OCI-LY1 (cell line): ENCODE results near the gene METAP1D.
"Not testable (repeated sequence)": the region's sequence is repeated elsewhere in the genome, so short reads cannot be mapped to it uniquely, and the experiment has no call there.

ENCODE experiments used
- H2AFZ ChIP-seq: fragments of 200-600 bp; sonication (generic), shearing (Covaris generic); 2 replicates; pipeline ENCODE4 v1.6.0; 2014; ENCODE audit warnings: antibody characterized with exemption, mild to moderate bottlenecking, low read length
- H3F3A ChIP-seq: fragments of 200-600 bp; sonication (generic), shearing (Covaris generic); 2 replicates; pipeline ENCODE4 v1.6.0; 2014; ENCODE audit warnings: mild to moderate bottlenecking, antibody characterized with exemption, low read length, moderate library complexity; ENCODE audit not compliant: insufficient read depth
- H3K27ac ChIP-seq: fragments of 200-600 bp; sonication (generic); 2 replicates; pipeline ENCODE4 v1.5.1; 2014; ENCODE audit warnings: low read length, mixed run types, mild to moderate bottlenecking, low read depth; ENCODE audit not compliant: poor library complexity, severe bottlenecking
- H3K27me3 ChIP-seq: fragments of 200-600 bp; sonication (generic); 2 replicates; pipeline ENCODE4 v1.6.0; 2014; ENCODE audit warnings: antibody characterized with exemption, mild to moderate bottlenecking, low read length, moderate library complexity; ENCODE audit not compliant: insufficient read depth
- H3K36me3 ChIP-seq: fragments of 200-600 bp; sonication (generic); 2 replicates; pipeline ENCODE4 v1.6.1; 2014; ENCODE audit warnings: mild to moderate bottlenecking, antibody characterized with exemption, low read length, moderate library complexity, mixed read lengths; ENCODE audit not compliant: insufficient read depth
- H3K4me1 ChIP-seq: fragments of 200-600 bp; sonication (generic); 2 replicates; pipeline ENCODE4 v1.5.1; 2014; ENCODE audit warnings: mild to moderate bottlenecking, low read length, moderate library complexity; ENCODE audit not compliant: insufficient read depth, severe bottlenecking
- H3K4me2 ChIP-seq: fragments of 200-600 bp; sonication (generic), shearing (Covaris generic); 2 replicates; pipeline ENCODE4 v1.6.1; 2014; ENCODE audit warnings: low read length
- H3K4me3 ChIP-seq: fragments of 200-600 bp; sonication (generic); 2 replicates; pipeline ENCODE4 v1.5.1; 2014; ENCODE audit warnings: low read length, low read depth, mild to moderate bottlenecking, mixed read lengths; ENCODE audit not compliant: poor library complexity, severe bottlenecking
- H3K79me2 ChIP-seq: fragments of 200-600 bp; shearing (Covaris generic); 2 replicates; pipeline ENCODE4 v1.6.1; 2016; ENCODE audit warnings: mixed run types, low read length, mixed read lengths; ENCODE audit not compliant: insufficient read depth
- H3K9ac ChIP-seq: fragments of 200-600 bp; sonication (generic), shearing (Covaris generic); 2 replicates; pipeline ENCODE4 v1.6.1; 2014; ENCODE audit warnings: mild to moderate bottlenecking, low read length, mixed read lengths
- H3K9me2 ChIP-seq: fragments of 200-600 bp; sonication (generic), shearing (Covaris generic); 2 replicates; pipeline ENCODE4 v1.6.1; 2014; ENCODE audit warnings: low read depth, mild to moderate bottlenecking, low read length, mixed read lengths
- H3K9me3 ChIP-seq: fragments of 200-600 bp; shearing (Covaris generic); 2 replicates; pipeline ENCODE4 v1.6.1; 2014; ENCODE audit warnings: low read length, mixed read lengths
- H4K20me1 ChIP-seq: fragments of 200-600 bp; sonication (generic), shearing (Covaris generic); 2 replicates; pipeline ENCODE4 v1.6.0; 2016; ENCODE audit warnings: mild to moderate bottlenecking, low read length; ENCODE audit not compliant: insufficient read depth
- EZH2 ChIP-seq: fragments of 200-600 bp; sonication (generic), shearing (Covaris generic); IDR thresholded peaks from 2 replicates; pipeline ENCODE4 v1.8.0; 2017; ENCODE audit warnings: borderline replicate concordance, mixed run types, mild to moderate bottlenecking, antibody characterized with exemption, low read length, moderate library complexity, mixed read lengths
- TF ChIP-seq, protein P1 (sequence below): fragments of 200-600 bp; sonication (generic), shearing (Covaris generic); IDR thresholded peaks from 2 replicates; pipeline ENCODE4 v1.5.1; 2017; ENCODE audit warnings: mild to moderate bottlenecking, antibody characterized with exemption, low read length, moderate library complexity, mixed read lengths

Gene METAP1D

DNA sequence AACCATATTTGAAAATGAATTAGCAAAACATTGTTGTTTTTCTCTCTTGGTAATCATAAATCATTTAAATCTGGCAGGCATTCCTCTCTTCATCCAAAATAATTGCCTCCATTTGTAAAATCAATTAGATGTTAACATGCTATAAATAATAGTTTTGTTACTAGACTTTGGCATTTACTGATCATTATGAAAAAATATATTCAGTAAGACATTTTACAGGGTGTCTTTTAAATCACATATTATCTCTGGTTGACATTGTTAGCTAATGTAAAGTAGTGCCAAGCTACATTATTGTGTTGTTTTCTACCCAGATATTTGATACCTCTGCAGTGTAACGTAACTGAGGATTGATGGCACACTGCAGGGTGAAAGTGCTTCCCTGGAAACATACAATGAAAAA is 53.7 kb downstream of the METAP1D start:
- Histone ChIP-seq H3K4me1 (no peaks in the 10 kb centered on the region), H3K4me2 (no peak overlapping the region)

DNA sequence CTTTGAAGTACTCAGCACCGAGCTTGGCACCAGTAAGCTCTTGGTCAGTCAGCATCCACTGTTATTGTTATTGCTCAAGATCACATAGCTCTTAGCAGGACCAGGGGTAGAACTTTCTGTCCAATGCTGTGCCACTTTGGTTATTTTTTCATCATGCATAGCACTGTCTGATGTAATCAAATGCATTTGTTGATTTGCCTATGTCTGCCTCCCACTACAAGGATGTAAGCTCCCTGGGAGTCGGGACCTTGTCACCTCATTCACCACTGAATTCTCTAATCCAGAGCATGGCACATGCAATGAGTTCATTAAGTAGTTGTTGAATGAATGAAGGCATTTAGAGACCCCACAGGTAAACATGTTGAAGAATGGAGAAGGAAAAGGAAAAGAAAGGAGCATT is 56.5 kb downstream of the METAP1D start:
- TF ChIP-seq, protein P1, sequence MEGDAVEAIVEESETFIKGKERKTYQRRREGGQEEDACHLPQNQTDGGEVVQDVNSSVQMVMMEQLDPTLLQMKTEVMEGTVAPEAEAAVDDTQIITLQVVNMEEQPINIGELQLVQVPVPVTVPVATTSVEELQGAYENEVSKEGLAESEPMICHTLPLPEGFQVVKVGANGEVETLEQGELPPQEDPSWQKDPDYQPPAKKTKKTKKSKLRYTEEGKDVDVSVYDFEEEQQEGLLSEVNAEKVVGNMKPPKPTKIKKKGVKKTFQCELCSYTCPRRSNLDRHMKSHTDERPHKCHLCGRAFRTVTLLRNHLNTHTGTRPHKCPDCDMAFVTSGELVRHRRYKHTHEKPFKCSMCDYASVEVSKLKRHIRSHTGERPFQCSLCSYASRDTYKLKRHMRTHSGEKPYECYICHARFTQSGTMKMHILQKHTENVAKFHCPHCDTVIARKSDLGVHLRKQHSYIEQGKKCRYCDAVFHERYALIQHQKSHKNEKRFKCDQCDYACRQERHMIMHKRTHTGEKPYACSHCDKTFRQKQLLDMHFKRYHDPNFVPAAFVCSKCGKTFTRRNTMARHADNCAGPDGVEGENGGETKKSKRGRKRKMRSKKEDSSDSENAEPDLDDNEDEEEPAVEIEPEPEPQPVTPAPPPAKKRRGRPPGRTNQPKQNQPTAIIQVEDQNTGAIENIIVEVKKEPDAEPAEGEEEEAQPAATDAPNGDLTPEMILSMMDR = no peak
- TF ChIP-seq EZH2 = no peak
- no peaks in the 10 kb centered on the region for H4K20me1 ChIP-seq
- no peak overlapping the region for H3K4me2 ChIP-seq
- H3F3A ChIP-seq = no peaks in the 10 kb centered on the region
- no peak overlapping the region for H3K9ac ChIP-seq
- H3K27me3 ChIP-seq = no peaks in the 10 kb centered on the region
- no peaks in the 10 kb centered on the region for H3K9me3 ChIP-seq
- no peak overlapping the region for H3K4me3 ChIP-seq
- no peak overlapping the region for H2AFZ ChIP-seq
- H3K4me1 ChIP-seq = no peaks in the 10 kb centered on the region
- no peaks in the 10 kb centered on the region for H3K36me3 ChIP-seq
- H3K9me2 ChIP-seq = no peaks in the 10 kb centered on the region
- no peaks in the 10 kb centered on the region for H3K79me2 ChIP-seq
- no peak overlapping the region for H3K27ac ChIP-seq

More for the DNA sequence above, 53.7 kb downstream of the METAP1D start:
- H2AFZ ChIP-seq = no peak overlapping the region; the same call in 1 of the 2 replicates
- H3K27me3 ChIP-seq = no peaks in the 10 kb centered on the region
- H3K36me3 ChIP-seq = no peaks in the 10 kb centered on the region
- no peak for TF ChIP-seq EZH2
- H3K9ac ChIP-seq = no peak overlapping the region
- H3K9me2 ChIP-seq = no peaks in the 10 kb centered on the region
- H3K9me3 ChIP-seq = no peaks in the 10 kb centered on the region
- H4K20me1 ChIP-seq = no peaks in the 10 kb centered on the region
- H3F3A ChIP-seq = no peaks in the 10 kb centered on the region
- no peak overlapping the region for H3K4me3 ChIP-seq
- no peak overlapping the region for H3K27ac ChIP-seq
- H3K79me2 ChIP-seq = no peaks in the 10 kb centered on the region

DNA sequence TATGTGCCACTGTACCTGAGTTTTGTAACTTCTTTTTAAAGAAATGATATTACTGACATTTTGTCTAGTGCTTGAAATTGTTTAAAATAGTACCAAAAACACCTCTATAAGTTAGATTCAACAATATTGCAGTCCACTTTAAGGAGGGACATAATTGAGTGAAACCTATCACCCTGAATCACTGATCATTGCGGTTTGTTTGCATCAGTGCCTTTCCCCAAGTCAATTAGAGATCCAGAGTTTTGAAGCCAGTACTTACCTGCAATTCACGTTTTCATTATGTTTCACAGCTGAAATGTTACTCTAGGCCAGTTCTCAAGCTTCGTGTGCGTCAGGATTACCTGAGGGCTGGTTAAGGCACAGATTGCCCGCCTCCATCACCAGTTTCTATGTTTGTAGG is 58.9 kb downstream of the METAP1D start:
- Histone ChIP-seq H3K4me3 (no peak overlapping the region), H3K27ac (no peak overlapping the region), H4K20me1 (no peaks in the 10 kb centered on the region), H3K36me3 (no peaks in the 10 kb centered on the region), H2AFZ (no peak overlapping the region), H3K9me2 (no peaks in the 10 kb centered on the region), H3F3A (no peaks in the 10 kb centered on the region), H3K4me2 (no peak overlapping the region), H3K79me2 (no peaks in the 10 kb centered on the region), H3K27me3 (no peaks in the 10 kb centered on the region), H3K9me3 (no peaks in the 10 kb centered on the region), H3K4me1 (no peaks in the 10 kb centered on the region), H3K9ac (no peak overlapping the region)
- TF ChIP-seq EZH2 = no peak
- TF ChIP-seq, protein P1 = no peak

DNA sequence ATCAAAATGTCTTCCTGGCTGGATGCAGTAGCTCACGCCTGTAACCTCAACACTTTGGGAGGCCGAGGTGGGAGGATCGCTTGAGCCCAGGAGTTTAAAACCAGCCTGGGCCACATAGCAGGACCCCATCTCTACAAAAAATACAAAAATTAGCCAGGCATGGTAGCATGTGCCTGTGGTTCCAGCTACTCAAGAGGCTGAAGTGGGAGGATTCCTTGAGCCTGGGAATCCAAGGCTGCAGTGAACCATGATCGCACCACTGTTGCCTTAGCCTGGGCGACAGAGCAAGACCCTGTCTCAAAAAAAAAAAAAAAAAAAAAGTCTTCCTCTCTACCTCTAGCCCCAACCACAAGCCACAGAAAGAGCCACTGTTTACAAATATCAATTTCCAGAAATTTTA is 60.4 kb downstream of the METAP1D start:
- not testable (repeated sequence) for H3F3A ChIP-seq, H3K9me2 ChIP-seq, H3K27me3 ChIP-seq, H3K79me2 ChIP-seq, H3K27ac ChIP-seq, H2AFZ ChIP-seq, H3K4me2 ChIP-seq, H3K36me3 ChIP-seq, H3K9me3 ChIP-seq, H3K9ac ChIP-seq, H3K4me3 ChIP-seq, H4K20me1 ChIP-seq, H3K4me1 ChIP-seq
